ENCODE data around the gene AAR2. TPM values are rescaled to one million over a fixed set of nuclear protein-coding genes. Genes with fewer than 3 reads are reported as not detected.

The AAR2 gene
- total RNA-seq, 1 experiment from 2014 or later: 36.9 TPM

DNA sequence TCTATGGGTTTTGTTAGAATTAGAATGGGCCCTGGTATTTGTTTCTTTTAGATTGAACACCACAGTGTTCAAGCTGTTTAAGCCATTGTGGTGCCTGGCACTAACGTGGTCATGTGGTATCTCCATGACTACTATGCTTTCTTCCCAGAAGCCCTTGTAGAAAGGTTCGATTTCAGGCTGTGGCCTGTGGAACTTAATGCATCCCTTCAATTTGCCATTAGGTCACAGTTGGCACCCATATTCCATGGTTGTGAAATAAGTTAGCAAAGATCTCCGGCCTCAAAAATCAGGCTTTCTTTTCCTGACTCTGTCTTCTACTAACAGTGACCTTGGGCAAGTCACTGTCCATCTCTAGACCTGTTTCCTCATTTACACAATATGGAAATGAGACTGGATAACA lies 31.3 kb upstream of the AAR2 start:
- Histone ChIP-seq H3K4me2 (ENCODE audit: insufficient read depth, insufficient read length, low read length) (no peak overlapping the region), H4K5ac (ENCODE audit: insufficient read length, low read depth, low read length) (no peak overlapping the region), H2AFZ (ENCODE audit: low read length) (no peak overlapping the region), H3K23ac (ENCODE audit: insufficient read length, low read depth, low read length) (no peak overlapping the region), H3K9ac (ENCODE audit: extremely low read depth, insufficient read length, low read length) (no peak overlapping the region), H3K27ac (ENCODE audit: insufficient read length, low read depth, low read length) (no peak overlapping the region), H3K23me2 (ENCODE audit: insufficient read length, low read depth, low read length, poor library complexity, severe bottlenecking) (no peaks in the 10 kb centered on the region), H2BK5ac (ENCODE audit: insufficient read length, low read length) (no peak overlapping the region), H4K91ac (ENCODE audit: insufficient read length, low read depth, low read length) (no peak overlapping the region), H3K14ac (ENCODE audit: insufficient read depth, low read length) (no peak overlapping the region), H2BK120ac (ENCODE audit: low read depth, low read length, poor library complexity, severe bottlenecking) (no peak overlapping the region), H3K79me2 (ENCODE audit: insufficient read depth, low read length) (no peaks in the 10 kb centered on the region), H3K4ac (ENCODE audit: low read depth, low read length) (no peak overlapping the region), H2BK15ac (ENCODE audit: low read depth, low read length) (no peak overlapping the region), H3K9me3 (ENCODE audit: control insufficient read depth, low read depth, low read length) (no peaks in the 10 kb centered on the region), H3K4me1 (ENCODE audit: insufficient read depth, low read length) (no peaks in the 10 kb centered on the region), H3K79me1 (ENCODE audit: insufficient read depth, low read depth, low read length, poor library complexity, severe bottlenecking) (no peaks in the 10 kb centered on the region), H3T11ph (ENCODE audit: low read length) (no peak overlapping the region), H4K8ac (replicated peaks; ENCODE audit: insufficient read length, low read depth, low read length) (no peak overlapping the region), H4K20me1 (ENCODE audit: control insufficient read depth, insufficient read depth, insufficient read length) (no peaks in the 10 kb centered on the region), H3K27me3 (ENCODE audit: insufficient read depth, low read length) (no peaks in the 10 kb centered on the region), H3K18ac (ENCODE audit: insufficient read length, low read depth, low read length) (no peak overlapping the region), H2AK5ac (ENCODE audit: insufficient read length, low read length) (no peak overlapping the region), H3K56ac (ENCODE audit: insufficient read length, low read depth, low read length) (no peak overlapping the region), H2BK12ac (ENCODE audit: insufficient read length, low read depth, low read length) (no peak overlapping the region), H2BK20ac (ENCODE audit: low read depth, low read length, poor library complexity, severe bottlenecking) (no peak overlapping the region)
- H3K27ac Mint-ChIP-seq: no peak overlapping the region
- WGBS (ENCODE audit: extremely low coverage, insufficient read length, low lambda C conversion rate): no CpG with 5 or more reads among the region's 3 CpGs
- peaks cover 11 to 15% of the 10 kb centered on the region in 2 experiments for H3K4me1 Mint-ChIP-seq
- no peaks in the 10 kb centered on the region; the same call in 1 of the 2 replicates for H3K27me3 Mint-ChIP-seq (ENCODE audit: low read depth)
- DNase-seq: no peak
- peaks cover 0 to 4% (median 2%) of the 10 kb centered on the region in 3 experiments; a peak in 2 of 7 replicates for H3K36me3 Mint-ChIP-seq (ENCODE audit: insufficient read depth in 1 of 3, low read depth in 3 of 3)
- no peak overlapping the region for H3K4me3 Mint-ChIP-seq
- peaks cover 0 to 1% of the 10 kb centered on the region in 2 experiments; a peak in 1 of 5 replicates for H3K9me3 Mint-ChIP-seq
- TF ChIP-seq, protein P1, sequence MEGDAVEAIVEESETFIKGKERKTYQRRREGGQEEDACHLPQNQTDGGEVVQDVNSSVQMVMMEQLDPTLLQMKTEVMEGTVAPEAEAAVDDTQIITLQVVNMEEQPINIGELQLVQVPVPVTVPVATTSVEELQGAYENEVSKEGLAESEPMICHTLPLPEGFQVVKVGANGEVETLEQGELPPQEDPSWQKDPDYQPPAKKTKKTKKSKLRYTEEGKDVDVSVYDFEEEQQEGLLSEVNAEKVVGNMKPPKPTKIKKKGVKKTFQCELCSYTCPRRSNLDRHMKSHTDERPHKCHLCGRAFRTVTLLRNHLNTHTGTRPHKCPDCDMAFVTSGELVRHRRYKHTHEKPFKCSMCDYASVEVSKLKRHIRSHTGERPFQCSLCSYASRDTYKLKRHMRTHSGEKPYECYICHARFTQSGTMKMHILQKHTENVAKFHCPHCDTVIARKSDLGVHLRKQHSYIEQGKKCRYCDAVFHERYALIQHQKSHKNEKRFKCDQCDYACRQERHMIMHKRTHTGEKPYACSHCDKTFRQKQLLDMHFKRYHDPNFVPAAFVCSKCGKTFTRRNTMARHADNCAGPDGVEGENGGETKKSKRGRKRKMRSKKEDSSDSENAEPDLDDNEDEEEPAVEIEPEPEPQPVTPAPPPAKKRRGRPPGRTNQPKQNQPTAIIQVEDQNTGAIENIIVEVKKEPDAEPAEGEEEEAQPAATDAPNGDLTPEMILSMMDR (conservative IDR thresholded peaks at IDR 0.05): no peak

Measured in H9 (cell line).